GM19025 (cell line): ENCODE results near the gene NID2.

ENCODE experiments used
- ATAC-seq: cut with Tn5 transposase; IDR thresholded peaks from one replicate; pipeline ENCODE4 v1.9.1; 2021; ENCODE audit warnings: mild to moderate bottlenecking, low read depth, moderate library complexity; ENCODE audit not compliant: unreplicated experiment

The NID2 gene

DNA sequence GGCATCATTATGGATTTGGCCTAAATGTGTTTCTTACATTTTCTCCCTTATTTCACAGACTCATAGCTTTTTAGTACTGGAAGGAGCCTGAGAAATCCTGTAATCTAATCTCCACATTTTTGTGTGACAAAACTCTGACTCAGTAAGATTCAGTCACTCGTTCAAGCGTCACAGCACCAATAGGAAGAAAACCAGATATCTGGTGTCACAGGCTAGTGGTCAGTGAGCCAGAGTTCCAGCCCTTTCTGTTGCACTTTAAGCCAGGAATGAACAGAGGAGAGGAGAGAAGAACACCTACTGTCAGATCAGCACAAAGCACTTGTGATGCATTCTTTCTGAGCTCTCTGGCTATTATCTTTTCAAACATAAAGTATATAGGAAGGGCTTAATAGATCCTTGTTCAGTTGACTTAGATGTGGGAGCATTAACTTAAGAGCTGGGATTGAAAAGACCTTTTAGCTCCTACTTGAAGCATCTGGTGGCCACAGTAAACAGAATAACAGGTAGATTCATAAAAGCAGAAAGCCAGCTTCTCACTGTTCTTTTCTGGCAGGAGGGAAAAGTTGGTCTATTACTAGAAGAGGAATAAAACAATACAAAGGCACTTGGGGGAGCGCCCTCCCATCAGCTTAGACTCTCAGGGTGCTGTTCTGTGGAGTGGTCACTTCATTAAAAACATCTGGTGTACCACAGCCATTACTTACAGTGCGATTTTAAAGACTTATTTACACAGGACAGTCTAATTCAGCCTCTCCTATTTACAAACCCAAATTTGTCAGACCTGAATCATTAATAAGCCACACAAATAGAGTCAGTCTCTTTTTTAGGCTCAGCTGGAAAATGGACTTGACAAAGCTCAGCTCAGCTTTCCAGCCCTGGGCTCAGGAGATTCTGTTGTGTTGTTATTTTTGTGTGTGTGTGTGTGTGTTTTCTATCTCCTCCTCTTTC, 12.2 kb upstream of the NID2 start:
- ATAC-seq: no peak

DNA sequence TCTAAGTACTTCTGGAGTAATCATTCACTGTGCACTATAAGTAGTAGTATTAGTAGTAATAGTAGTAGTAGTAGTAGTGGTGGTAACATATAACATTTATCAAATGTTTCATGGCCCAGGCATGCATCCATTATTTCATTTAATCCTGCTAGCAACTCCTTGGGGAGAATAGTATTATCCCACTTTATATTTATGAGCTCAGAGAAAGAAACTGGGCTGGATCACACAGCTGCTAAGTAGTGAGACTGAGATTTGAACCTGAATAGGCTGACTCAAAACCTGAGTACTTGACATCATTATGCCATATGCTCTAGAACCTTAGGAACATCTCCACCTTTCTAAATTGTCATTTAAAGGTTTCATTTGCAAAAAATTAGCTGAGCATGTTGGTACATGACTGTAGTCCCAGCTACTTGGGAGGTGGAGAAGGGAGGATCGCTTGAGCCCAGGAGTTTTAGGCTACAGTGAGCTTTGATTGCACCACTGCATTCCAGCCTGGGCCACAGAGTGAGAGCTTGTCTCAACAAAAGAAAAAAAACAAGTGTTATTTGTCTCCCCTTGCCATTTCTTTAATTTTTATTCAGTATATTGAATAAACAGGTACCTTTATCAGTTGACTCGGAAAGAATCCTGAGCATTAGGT, 11.4 kb upstream of the NID2 start:
- ATAC-seq: no peak

DNA sequence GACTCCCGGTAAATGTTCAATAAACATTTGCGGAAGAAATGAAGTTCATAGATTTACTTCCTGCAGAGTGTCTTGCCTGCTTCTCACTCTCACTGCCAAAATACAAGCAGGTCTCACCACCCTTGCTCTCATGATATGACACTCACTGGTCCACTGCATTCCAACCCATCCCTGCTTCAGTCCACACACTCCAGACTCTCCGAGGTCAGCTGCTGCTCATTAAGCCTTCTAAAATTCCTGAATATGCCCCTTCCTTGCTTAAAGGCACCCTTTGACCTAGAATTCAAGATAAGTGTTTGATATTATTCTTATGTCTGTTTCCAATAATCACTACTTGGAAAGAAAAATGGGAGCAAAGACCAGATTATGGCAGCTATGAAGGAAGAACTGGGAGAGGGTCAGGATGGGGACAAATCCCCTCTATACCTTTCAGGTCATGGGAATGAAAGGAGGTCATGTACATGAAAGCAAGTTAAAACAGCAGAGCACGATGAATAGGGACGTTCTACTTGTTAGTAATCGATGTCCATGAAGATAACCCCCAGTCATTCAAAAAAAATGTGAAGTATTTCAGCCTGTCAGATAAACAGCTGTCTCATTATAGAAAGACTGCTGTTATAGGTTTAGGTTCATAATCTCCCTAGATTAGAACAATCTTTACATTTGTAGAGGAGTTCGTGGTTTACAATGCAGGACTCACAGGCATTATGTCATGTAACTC, 10.5 kb upstream of the NID2 start:
- ATAC-seq: no peak

DNA sequence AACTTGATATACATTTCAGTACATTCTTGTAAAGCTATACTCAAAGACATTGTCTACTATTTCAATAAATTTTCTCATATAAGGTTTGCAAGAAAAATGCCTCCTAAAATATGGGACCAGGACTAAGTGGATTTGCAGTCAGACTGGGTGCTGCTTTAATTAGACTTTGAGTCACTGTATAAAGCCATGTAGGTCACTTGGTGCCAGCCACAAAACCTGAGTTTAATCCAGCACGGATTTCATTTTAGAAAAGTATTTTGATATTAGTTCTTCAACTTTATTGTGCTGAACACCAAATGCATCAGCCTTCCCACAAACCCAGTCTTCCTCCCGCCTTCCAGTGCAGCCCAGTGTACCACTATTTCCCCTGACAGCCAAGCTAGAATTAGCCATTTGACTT, 9.9 kb upstream of the NID2 start:
- no peak for ATAC-seq

DNA sequence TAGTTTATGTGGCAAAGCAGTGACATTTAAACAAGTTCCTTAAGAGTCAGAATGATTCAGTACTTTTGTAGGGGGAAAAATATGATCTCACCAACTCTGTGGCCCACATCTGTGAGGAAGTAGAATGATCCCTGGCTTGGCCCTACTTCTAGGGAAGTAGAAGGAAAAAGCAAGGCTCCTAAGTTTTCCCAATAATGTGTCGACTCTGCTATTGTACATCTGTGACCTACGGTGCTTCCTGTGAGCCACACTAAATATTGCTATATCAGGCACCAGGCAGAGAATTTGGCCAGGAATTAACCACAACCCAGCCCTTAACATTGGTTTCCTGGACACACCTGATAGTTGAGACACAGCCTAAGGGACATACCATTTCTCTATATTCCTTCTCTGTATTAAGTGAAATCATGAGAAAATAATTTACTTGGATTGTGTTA, 9.3 kb upstream of the NID2 start:
- ATAC-seq: no peak

DNA sequence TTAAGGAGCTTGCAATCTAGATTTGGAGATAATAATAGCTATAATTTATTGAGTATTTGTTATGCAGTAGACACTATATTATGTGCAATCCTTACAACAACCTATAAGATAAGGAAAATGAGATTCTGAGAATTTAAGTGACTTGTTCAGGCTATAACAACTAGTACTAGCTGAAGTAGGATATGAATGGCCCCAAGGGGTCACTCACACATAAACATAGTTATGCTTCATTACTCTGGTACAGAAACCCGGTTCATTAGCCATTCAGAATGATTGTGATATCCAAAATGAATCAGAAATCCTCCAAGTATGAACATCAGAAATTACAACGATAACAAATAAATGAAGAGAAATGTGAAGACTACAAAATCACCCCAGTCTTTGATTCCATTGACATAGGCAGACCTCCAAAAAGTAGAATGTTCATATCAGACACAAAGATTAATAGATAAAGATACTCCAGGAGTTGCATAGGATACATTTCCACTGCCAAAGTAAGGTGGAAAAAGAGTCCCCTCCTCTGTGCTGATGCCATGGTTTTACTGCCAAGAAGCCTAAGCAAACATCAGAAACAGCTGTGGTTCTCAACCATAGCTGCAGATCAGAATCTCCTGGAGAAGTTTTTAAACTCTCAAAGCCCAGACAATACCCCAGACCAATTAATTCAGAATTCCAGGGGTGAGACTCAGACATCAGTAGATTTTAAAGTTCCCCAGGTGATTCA, 8.6 kb upstream of the NID2 start:
- no peak for ATAC-seq

DNA sequence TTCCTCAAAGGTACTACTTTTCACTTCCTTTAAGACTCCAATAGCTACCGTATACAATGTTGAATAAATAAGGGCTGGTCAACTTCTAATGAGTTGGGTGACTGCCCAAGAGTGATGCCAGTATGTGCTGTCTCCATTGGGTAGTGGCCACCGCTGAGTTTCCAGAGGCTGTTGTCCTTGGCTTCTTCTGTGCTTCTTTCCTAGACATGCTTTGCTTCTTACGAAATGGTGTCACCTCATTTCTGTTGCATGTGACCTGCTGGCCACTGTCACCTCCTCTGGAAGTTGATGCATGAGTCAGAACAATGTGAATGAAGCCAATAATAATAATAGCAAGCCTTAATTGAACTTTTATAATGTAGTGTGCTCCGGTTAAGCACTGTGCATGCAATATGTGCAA, 7.5 kb upstream of the NID2 start:
- ATAC-seq: no peak

DNA sequence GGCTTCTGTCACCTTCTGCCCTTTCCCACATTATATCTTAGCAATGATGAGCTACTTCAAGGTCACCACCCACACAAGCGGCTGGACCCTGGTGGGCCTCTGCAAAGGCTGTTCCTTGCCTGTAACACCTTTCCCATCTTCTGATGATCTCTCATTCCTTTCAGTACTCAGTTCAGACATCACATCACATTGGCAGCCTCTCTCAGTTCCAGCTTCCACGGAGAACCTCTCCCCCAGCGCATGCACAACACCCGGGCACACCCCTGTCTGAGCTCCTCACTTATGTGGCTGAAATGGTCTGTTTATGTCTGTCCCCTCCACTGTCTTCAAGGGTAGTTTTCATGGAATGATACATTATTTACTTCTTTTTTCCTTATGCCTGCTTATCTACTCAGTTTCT, 6.5 kb upstream of the NID2 start:
- no peak for ATAC-seq

DNA sequence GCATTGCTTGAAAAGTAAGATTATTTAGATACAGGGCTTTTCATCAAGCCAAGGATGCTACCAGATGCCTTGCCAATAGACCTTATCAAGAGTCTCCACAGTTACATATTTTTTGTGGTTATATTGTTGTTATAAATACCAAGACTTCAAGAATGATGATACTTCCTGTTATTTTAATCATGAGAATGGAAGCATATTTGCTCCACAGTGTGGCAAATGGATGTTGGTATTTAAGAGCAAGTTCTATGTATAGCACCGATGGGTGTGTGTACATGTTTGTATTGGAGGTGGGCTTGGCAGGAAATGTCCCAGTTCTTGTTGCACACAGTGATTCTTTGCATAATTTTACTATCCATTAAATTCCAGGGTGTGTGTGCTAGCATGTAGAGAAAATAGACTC, 4.4 kb upstream of the NID2 start:
- ATAC-seq: no peak

DNA sequence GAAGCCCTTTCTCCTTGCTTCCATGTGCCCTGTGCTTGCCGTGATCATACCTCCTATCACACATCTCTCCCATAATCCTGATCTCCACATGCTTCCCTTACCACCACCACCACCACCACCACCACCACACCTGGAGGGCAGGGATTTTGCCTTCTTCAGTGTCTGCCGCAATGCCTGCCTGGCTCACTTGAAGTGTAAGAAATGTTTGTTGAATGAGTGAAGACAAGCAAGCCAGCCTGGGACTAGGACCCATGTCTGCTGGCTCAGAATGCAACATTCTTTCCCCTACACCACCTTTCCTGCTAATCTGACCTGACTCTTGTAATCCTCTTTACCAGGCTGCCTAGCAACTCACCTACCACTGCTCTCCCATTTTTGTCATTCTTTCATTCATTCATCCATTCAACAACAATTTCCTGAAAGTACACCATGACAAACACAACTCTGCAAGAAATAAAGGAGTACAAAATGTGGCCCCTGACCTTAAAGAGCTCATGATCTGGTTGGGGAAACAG, 3.5 kb upstream of the NID2 start:
- no peak for ATAC-seq

DNA sequence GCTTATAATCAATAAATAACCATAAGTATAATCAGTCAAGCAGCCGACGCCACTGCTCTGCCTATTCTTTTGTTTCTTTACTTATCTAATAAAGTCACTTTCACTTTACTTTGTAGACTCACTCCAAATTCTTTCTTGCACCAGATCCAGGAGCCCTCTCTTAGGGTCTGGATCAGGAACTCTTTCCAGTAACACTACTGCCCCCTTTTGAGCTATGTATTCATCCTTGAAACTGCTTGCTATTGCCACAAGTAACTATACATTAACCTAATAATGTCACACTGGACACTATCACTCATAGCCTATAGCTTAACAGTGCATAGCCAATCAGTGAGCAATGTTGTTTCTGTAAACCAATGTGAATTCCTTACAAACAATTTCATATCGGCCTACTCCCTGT, 2.8 kb upstream of the NID2 start:
- no peak for ATAC-seq

DNA sequence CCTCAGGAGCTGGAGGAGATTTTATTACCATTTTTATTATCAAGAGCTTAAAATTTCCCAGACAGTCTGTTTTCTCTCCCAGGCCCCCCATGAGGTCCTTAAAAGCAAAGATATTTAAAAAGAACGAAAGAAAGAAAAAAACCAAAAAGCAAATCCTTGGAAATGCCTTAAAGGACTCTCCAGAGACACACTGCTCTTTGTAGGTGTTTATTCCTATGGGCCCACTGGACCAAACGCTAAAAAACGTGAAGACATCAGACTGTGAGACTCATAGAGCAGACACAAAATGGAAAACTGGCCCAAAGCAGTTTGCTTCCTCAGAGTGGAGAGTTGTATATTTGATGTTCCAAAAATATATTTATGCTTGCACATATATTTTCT, 1.2 kb upstream of the NID2 start:
- no peak for ATAC-seq

DNA sequence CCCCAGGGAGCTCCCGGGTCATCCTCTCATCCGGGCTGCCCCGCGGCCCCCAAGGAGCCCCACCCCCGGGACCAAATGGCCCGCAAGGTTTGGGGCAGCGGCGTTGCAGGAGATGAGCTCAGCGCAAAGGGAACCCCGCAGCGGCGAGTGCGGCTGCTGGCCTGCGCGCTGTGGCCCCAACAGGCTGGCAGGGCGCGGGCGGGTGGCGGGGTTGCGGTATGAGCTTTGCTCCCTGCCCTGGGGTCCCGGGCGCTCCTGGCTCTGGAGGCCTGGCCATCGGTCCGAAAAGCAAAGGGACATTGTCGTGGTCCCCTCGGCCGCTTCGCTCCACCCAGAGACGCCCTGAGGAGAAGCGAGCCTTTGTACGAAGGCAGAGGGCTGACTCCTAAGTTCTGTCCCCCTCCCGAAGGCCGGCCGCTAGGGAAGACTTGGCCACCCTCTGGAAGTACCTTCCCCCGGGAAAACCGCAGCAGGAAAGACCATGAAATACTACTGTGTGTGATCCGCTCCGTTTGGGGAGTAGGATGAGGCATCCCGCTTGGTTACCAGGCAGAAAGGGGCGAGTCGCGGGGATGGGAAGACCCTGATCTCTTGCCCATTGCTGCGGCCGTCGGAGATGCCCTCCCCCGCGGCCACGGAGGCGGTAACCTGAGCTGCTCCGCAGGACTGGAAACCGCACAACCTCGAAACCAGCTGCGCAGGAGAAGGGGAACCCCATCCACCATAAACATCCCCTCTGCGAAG, 620 bp upstream of the NID2 start:
- ATAC-seq: no peak

DNA sequence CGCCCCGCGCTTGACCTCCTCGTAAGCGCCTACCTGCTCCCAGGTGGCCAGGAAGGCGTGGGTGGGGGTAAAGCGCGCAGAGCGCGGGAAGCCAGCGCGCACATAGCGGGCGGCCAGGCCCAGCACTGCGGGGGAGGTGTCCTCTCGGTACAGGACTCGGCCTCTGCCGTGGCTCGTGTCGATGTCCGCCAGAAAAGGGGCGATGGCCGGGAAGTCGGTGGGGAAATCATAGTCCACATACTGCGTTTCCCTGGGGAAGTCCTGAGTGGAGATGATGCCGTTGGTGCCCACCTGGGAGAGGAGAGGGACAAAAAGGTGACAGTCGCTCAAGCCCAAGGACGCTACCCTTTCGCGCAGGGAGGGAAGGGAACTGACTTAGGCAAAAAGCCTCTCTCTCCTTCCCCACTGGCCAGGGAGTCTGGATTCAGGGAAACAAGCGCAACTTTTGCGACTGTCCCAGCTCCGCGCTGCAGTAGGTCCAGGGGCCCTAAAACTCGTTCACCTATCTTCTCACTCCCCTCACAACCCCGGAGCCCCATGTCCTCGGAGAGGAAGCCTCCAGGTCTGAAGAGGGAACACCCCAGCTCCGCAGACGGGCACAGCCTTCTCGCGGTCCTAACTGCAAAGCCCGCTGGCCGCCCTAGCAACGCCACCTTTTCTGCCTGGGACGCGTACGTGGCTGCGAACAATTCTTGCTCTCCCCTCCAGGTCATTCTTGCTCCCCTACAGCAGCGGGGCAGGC, 815 bp downstream of the NID2 start:
- no peak for ATAC-seq

DNA sequence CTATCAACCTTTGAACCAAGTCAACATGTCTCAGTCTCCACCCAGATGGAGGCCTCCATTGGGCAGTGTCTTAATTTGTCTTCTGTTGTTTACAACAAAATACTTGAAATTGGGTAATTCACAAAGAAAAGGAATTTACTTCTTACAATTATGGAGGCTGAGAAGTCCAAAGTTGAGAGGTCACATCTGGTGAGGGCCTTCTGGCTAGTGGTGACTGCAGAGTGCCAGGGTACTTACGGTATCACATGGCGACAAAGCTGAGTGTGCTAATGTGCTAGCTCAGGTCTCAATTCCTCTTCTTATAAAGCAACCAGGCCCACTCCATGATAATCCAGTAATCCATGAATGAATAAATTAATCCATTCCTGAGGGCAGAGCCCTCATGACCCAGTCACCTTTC, 4.7 kb downstream of the NID2 start:
- no peak for ATAC-seq

DNA sequence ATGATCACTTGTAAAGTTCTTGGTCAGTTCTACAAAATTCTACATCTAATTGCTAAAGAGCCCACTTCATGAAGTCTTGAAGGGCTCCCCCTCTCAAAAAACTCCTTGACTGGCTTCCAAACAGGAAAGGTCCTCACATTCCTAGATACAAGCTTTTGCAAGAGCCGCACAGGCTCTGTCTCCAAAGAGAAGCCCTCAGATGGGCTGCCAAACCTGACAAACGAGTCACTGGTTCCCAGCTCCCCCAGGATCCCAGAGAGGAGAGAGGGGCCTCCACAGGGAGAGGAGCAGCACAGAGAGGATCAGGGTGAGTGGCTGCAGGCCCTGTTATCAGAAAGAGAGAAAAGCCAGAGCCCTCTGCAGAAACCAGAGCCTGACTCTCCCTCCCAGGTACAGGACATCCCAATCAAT, 5.8 kb downstream of the NID2 start:
- no peak for ATAC-seq

DNA sequence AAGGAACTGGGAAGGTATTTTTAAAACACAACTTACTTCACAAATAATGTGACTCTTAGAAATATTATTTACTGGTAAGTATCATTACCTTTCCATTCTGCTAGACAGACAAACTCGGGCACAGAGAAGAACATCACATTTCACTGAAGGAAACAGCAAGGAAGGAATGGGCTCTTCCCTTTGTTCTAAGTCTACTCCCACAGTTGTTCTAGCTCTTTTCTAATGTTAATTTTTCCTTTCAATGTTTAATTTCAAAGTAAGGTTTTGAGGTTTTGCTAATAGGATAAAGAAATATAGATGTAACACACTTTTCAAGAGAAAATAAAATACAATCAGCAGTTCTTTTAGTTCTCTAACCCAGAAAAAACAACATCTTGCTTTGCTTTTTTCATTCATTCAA, 7.0 kb downstream of the NID2 start:
- no peak for ATAC-seq

DNA sequence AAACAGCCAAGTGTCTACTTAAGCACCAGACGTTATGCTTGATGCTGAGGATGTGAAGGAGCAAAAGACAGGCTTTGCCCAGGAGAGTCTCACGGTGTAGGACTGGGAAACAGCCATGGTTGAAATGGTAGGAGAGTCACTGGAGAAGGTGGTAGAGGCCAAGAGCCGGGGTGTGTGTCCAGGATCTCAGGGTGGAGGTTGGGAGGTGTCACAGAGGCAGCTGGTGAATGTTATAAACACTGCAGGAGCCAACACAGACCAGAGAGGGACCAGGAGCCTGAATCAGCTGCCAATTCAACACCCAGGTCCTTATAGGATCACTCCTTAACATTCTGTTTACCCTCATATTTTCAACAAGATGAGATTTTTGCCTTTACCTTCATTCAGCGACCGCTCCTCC, 7.5 kb downstream of the NID2 start:
- ATAC-seq: no peak

DNA sequence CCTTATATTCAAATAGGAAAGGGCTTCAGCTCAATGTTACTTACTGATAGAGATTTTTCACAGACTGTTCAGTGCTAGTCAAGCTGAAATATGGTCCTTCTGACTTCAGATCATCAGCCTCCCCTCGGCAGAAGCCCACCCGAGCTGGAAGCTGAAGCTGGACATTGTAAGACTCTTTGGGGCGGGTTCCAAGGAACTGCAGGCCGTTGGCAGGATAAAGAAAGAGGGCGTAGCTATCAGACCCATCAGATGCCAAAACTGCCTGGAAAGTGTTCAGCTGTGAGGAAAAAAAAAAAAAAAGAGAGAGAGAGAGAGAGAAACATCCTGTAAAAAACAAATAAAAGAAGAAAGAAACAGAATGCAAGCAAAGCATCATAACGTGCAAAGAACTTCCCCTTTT, 8.8 kb downstream of the NID2 start:
- ATAC-seq: no peak
